GM23248 (cell line): ENCODE measurements around the gene DACH1. TPM values are rescaled to one million over a fixed set of nuclear protein-coding genes. Genes with fewer than 3 reads are reported as not detected.

Source experiments
- DNase-seq: peaks from one replicate; pipeline ENCODE4 v3.0.0-alpha.2; 2015
- H2AFZ ChIP-seq: fragments of 200-600 bp; sonication (generic); 2 replicates; pipeline ENCODE4 v1.6.1; 2016; ENCODE audit warnings: antibody characterized with exemption
- H3F3A ChIP-seq: fragments of 200-600 bp; sonication (generic); 2 replicates; pipeline ENCODE4 v1.6.1; 2016; ENCODE audit warnings: mild to moderate bottlenecking, antibody characterized with exemption, mixed run types; ENCODE audit not compliant: insufficient read depth
- H3K27ac ChIP-seq: fragments of 200-600 bp; sonication (generic); 2 replicates; pipeline ENCODE4 v1.5.1; 2016; ENCODE audit warnings: mild to moderate bottlenecking
- H3K27me3 ChIP-seq: fragments of 200-600 bp; sonication (generic); replicated peaks from 2 replicates; pipeline ENCODE4 v1.6.1; 2016; ENCODE audit warnings: mild to moderate bottlenecking; ENCODE audit not compliant: insufficient read depth
- H3K36me3 ChIP-seq: fragments of 200-600 bp; sonication (generic); 2 replicates; pipeline ENCODE4 v1.6.1; 2016; ENCODE audit warnings: low read depth, mild to moderate bottlenecking
- H3K4me1 ChIP-seq: fragments of 200-600 bp; sonication (generic); 2 replicates; pipeline ENCODE4 v1.6.1; 2016; ENCODE audit warnings: mild to moderate bottlenecking; ENCODE audit not compliant: insufficient read depth
- H3K4me2 ChIP-seq: fragments of 200-600 bp; sonication (generic); one replicate; pipeline ENCODE4 v1.6.1; 2016; ENCODE audit warnings: mild to moderate bottlenecking; ENCODE audit not compliant: unreplicated experiment
- H3K4me3 ChIP-seq: fragments of 200-600 bp; sonication (generic); 2 replicates; pipeline ENCODE4 v1.5.1; 2016; ENCODE audit warnings: mild to moderate bottlenecking
- H3K79me2 ChIP-seq: fragments of 200-600 bp; sonication (generic); 2 replicates; pipeline ENCODE4 v1.6.1; 2016; ENCODE audit warnings: mild to moderate bottlenecking; ENCODE audit not compliant: insufficient read depth
- H3K9ac ChIP-seq: fragments of 200-600 bp; sonication (generic); 2 replicates; pipeline ENCODE4 v1.6.1; 2016; ENCODE audit warnings: mild to moderate bottlenecking
- H3K9me2 ChIP-seq: fragments of 200-600 bp; sonication (generic); 2 replicates; pipeline ENCODE4 v1.6.1; 2016; ENCODE audit warnings: mixed run types, mild to moderate bottlenecking, moderate library complexity; ENCODE audit not compliant: insufficient read depth
- H3K9me3 ChIP-seq: fragments of 200-600 bp; sonication (generic); one replicate; pipeline ENCODE4 v1.6.1; 2017; ENCODE audit warnings: low read depth
- H4K20me1 ChIP-seq: fragments of 200-600 bp; sonication (generic); 2 replicates; pipeline ENCODE4 v1.6.0; 2016; ENCODE audit not compliant: insufficient read depth
- EZH2 ChIP-seq: fragments of 200-600 bp; sonication (generic); IDR thresholded peaks from 2 replicates; pipeline ENCODE4 v1.6.1; 2018; ENCODE audit warnings: antibody characterized with exemption, mild to moderate bottlenecking; ENCODE audit not compliant: insufficient read depth, poor library complexity, severe bottlenecking
- EZH2phosphoT487 ChIP-seq: fragments of 200-600 bp; sonication (generic); IDR thresholded peaks from 2 replicates; pipeline ENCODE4 v1.6.1; 2018; ENCODE audit warnings: antibody characterized with exemption, moderate library complexity, mild to moderate bottlenecking, low read depth; ENCODE audit not compliant: insufficient read depth
- WGBS, 2 experiments: methylation state at CpG; one replicate each; pipeline ENCODE4 v1.1.6; 2015 to 2017; ENCODE audit warnings: low lambda C conversion rate in 2 of 2, low coverage in 1 of 2; ENCODE audit errors: missing lambda C conversion rate in 2 of 2; 5-methylcytosine and 5-hydroxymethylcytosine counted together
- in situ Hi-C: fragments of 300-500 bp; cut with MboI; formaldehyde crosslinking; loops from 2 replicates; pipeline ENCODE4 v1.15.0; 2020
- polyA plus RNA-seq: library from polyadenylated mRNA; unstranded; fragments of >200 nt; fragmentation: Nextera tagmentation; extraction: Ambion mirVana; gene quantifications from 2 replicates; pipeline ENCODE4 v1.2.1, GENCODE V29; 2016
- total RNA-seq: library from RNA; depleted of rRNA; stranded (reverse); fragments of >200 nt; shearing (Covaris generic); gene quantifications from 2 replicates; pipeline ENCODE4 v1.2.3, GENCODE V29; 2014

DACH1 gene
- total and polyA plus RNA-seq, 2 experiments from 2014 or later = not detected

GRCh38 chr13:71789693-71790329 lies 77.2 kb downstream of the DACH1 start:
- no peak overlapping the region for H3K4me2 ChIP-seq
- H4K20me1 ChIP-seq = no peaks in the 10 kb centered on the region
- no peaks in the 10 kb centered on the region for H3K4me1 ChIP-seq
- in situ Hi-C loops = no loop called here
- no peaks in the 10 kb centered on the region for H3F3A ChIP-seq
- 15 to 19% methylated on average over 5 of the region's 5 CpGs for WGBS, 2 experiments
- H3K9me2 ChIP-seq = no peaks in the 10 kb centered on the region
- H3K9ac ChIP-seq = no peak overlapping the region
- no peaks in the 10 kb centered on the region for H3K79me2 ChIP-seq
- H3K27ac ChIP-seq = no peak overlapping the region
- H2AFZ ChIP-seq = no peak overlapping the region
- no peak for DNase-seq
- H3K4me3 ChIP-seq = no peak overlapping the region
- H3K27me3 ChIP-seq = no peaks in the 10 kb centered on the region
- H3K36me3 ChIP-seq = no peaks in the 10 kb centered on the region
- no peak for TF ChIP-seq EZH2phosphoT487
- no peak for TF ChIP-seq EZH2
- no peaks in the 10 kb centered on the region for H3K9me3 ChIP-seq

DNA sequence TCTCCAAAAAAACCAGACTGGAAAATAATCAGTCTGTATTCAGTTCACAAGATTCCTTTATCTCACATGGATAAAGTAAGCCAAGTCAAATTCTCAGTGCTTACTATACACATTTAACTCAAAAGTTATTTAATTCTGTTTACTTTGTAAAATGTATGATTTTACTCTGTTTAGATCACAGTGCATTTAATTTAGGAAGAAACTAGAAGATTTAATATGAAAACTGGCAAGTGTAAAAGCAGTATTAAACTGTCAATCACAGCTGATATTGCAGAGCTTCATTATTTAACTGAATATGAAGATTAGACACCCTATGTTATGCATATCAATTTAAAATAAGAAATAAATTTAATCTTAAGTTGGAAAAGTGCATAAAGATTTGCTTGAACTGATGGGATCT lies 78.0 kb downstream of the DACH1 start:
- H3K36me3 ChIP-seq = no peaks in the 10 kb centered on the region
- H3K27me3 ChIP-seq = no peaks in the 10 kb centered on the region
- no peak overlapping the region for H3K9ac ChIP-seq
- H3K4me3 ChIP-seq = no peak overlapping the region
- in situ Hi-C loops = no loop called here
- no peaks in the 10 kb centered on the region for H3F3A ChIP-seq
- H3K4me2 ChIP-seq = no peak overlapping the region
- H3K79me2 ChIP-seq = no peaks in the 10 kb centered on the region
- no peak for DNase-seq
- no peaks in the 10 kb centered on the region for H4K20me1 ChIP-seq
- H3K4me1 ChIP-seq = no peaks in the 10 kb centered on the region
- no peak overlapping the region for H2AFZ ChIP-seq
- H3K9me2 ChIP-seq = no peaks in the 10 kb centered on the region
- TF ChIP-seq EZH2 (no peak), EZH2phosphoT487 (no peak)
- H3K9me3 ChIP-seq = no peaks in the 10 kb centered on the region
- no peak overlapping the region for H3K27ac ChIP-seq

DNA sequence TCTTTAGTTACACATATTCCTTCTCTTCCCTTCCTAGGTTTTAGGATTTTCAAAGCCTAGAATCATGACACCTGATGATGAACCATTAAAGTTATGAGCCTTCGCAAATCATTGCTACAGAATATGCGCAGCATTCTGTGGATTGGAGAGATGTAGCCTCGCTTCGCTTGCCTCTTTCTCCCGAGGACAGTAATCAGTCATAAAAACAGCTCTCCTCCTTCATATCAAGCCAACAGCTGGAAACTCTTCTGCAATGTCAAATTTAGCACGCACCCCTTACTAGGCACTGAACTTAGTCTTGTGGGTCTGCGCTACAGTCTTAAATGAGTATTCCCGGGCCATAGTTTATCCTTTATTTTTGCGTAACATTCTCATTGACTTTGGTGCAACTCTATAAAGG lies 79.6 kb downstream of the DACH1 start:
- no peak overlapping the region for H3K27ac ChIP-seq
- 55 to 57% methylated on average over 9 of the region's 9 CpGs for WGBS, 2 experiments
- no peaks in the 10 kb centered on the region for H4K20me1 ChIP-seq
- no peaks in the 10 kb centered on the region for H3K36me3 ChIP-seq
- H3K9ac ChIP-seq = no peak overlapping the region
- in situ Hi-C loops = no loop called here
- H3K79me2 ChIP-seq = no peaks in the 10 kb centered on the region
- no peak overlapping the region for H3K4me3 ChIP-seq
- H3K4me2 ChIP-seq = no peak overlapping the region
- H3K9me3 ChIP-seq = no peaks in the 10 kb centered on the region
- no peaks in the 10 kb centered on the region for H3F3A ChIP-seq
- no peaks in the 10 kb centered on the region for H3K27me3 ChIP-seq
- no peak overlapping the region for H2AFZ ChIP-seq
- H3K9me2 ChIP-seq = no peaks in the 10 kb centered on the region
- DNase-seq = no peak
- no peak for TF ChIP-seq EZH2
- no peak for TF ChIP-seq EZH2phosphoT487
- H3K4me1 ChIP-seq = no peaks in the 10 kb centered on the region

DNA sequence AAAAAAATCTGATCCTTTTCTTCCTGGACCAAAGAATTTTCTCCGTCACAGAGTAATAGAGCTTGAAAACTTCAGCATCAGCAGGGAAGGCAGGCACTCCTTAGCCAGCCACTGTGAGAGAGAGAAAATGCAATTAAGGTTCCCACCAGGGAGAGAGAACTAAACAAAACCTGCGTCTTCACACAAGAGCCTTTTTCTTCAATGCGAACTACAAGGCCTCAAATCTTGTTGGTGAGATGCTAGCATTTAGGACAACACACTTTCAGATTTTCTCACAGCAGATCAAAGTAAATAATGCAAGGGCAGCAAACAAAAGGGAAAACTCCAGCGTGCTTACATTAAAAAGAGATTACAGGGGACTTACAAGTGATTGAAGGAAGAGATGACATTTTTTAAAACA lies 80.1 kb downstream of the DACH1 start:
- H3K9ac ChIP-seq = no peak overlapping the region
- no peaks in the 10 kb centered on the region for H3K9me3 ChIP-seq
- no peak overlapping the region for H3K4me3 ChIP-seq
- DNase-seq = no peak
- H3K4me2 ChIP-seq = no peak overlapping the region
- WGBS, 2 experiments = 6 to 16% methylated on average over 4 of the region's 4 CpGs
- in situ Hi-C loops = no loop called here
- H3K36me3 ChIP-seq = no peaks in the 10 kb centered on the region
- no peaks in the 10 kb centered on the region for H3K4me1 ChIP-seq
- no peak overlapping the region for H3K27ac ChIP-seq
- H4K20me1 ChIP-seq = no peaks in the 10 kb centered on the region
- H3K27me3 ChIP-seq = no peaks in the 10 kb centered on the region
- H3K79me2 ChIP-seq = no peaks in the 10 kb centered on the region
- no peaks in the 10 kb centered on the region for H3K9me2 ChIP-seq
- TF ChIP-seq EZH2 (no peak), EZH2phosphoT487 (no peak)
- no peaks in the 10 kb centered on the region for H3F3A ChIP-seq
- no peak overlapping the region for H2AFZ ChIP-seq

DNA sequence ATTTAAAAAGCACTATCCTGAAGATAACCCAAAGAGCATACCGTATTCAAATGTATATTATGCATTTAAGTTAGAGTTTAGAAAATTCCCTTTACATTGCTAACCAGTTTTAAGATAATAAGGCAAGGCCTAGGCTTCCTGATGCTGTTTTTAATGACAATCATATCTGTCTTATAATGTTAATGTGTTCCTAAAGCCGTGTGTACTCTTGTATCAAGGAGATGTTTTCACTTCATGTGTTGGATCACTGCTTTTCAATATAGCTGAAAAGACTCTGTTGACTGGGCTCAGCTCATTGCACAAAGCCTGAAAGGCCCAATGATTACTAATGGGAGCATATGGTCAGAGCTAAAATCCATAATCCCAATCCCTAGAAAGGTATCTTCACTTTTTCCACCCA lies 81.6 kb downstream of the DACH1 start:
- in situ Hi-C loops = no loop called here
- TF ChIP-seq EZH2phosphoT487 (no peak), EZH2 (no peak)

More for the DNA sequence above, 81.6 kb downstream of the DACH1 start:
- Histone ChIP-seq H3K36me3 (no peaks in the 10 kb centered on the region), H3F3A (no peaks in the 10 kb centered on the region), H3K4me3 (no peak overlapping the region), H3K9me2 (no peaks in the 10 kb centered on the region), H3K4me2 (no peak overlapping the region), H4K20me1 (no peaks in the 10 kb centered on the region), H3K79me2 (no peaks in the 10 kb centered on the region), H3K4me1 (no peaks in the 10 kb centered on the region), H3K9me3 (no peaks in the 10 kb centered on the region), H2AFZ (no peak overlapping the region), H3K9ac (no peak overlapping the region), H3K27me3 (no peaks in the 10 kb centered on the region), H3K27ac (no peak overlapping the region)
- DNase-seq = no peak
- 9 to 15% methylated on average over 2 of the region's 2 CpGs for WGBS, 2 experiments
